ENCODE results near the gene LAMA2. TPM values are rescaled to one million over a fixed set of nuclear protein-coding genes. Genes with fewer than 3 reads are reported as not detected.

LAMA2 gene
- total and polyA plus RNA-seq, 4 experiments from 2014 or later, result 0.20 to 0.87 (median 0.43) TPM

DNA sequence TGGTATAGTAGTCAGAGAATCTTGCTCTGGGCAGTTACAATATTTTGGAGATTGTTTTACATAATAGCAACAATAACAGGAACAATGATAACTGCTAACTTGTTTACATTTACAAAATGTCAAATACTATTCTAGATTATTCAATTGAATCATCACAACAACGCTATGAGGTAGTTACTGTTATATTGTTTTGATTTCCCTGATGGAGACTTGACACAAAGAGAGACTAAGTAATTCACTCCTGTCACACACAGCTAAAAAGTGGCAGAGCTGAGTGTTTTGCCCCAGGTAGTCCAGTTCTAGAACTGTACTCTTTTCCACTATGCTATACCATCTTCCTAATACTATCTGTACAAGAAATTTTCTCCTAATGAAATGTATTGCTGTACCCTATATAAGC is 356.1 kb downstream of the LAMA2 start:
- ChIA-PET POLR2A (ENCODE audit: partially characterized antibody) (no interaction called here), CTCF (ENCODE audit: partially characterized antibody) (interaction anchor here (1.1 to 1.6 kb wide), 2 partner anchors 13 to 15 kb away, joined by 3 to 7 read pairs; no protein-coding TSS in a partner anchor)
- intact Hi-C loops (cut with micrococcal nuclease), result no loop called here
- H3K4me3 ChIP-seq (ENCODE audit: low read length in 2 of 2), result no peak overlapping the region
- H3K27ac Mint-ChIP-seq, result no peak overlapping the region
- H3K36me3 Mint-ChIP-seq, result no peaks in the 10 kb centered on the region
- H3K4me1 Mint-ChIP-seq, result no peaks in the 10 kb centered on the region
- H3K36me3 ChIP-seq (ENCODE audit: insufficient read depth, low read length), result no peaks in the 10 kb centered on the region
- H3K27me3 ChIP-seq (ENCODE audit: insufficient read depth, low read length), result no peaks in the 10 kb centered on the region
- H3K27ac ChIP-seq (ENCODE audit: low read depth, low read length), result no peak overlapping the region
- DNase-seq, result no peak
- H3K9me3 ChIP-seq (ENCODE audit: control insufficient read depth in 1 of 2, low read length in 2 of 2), result no peaks in the 10 kb centered on the region
- no peaks in the 10 kb centered on the region for H3K9me3 Mint-ChIP-seq
- H3K27me3 Mint-ChIP-seq, result peaks cover 1 to 7% of the 10 kb centered on the region in 2 donors
- no peaks in the 10 kb centered on the region for H3K4me1 ChIP-seq (ENCODE audit: insufficient read depth, low read length)
- H3K4me3 Mint-ChIP-seq, result no peak overlapping the region

DNA sequence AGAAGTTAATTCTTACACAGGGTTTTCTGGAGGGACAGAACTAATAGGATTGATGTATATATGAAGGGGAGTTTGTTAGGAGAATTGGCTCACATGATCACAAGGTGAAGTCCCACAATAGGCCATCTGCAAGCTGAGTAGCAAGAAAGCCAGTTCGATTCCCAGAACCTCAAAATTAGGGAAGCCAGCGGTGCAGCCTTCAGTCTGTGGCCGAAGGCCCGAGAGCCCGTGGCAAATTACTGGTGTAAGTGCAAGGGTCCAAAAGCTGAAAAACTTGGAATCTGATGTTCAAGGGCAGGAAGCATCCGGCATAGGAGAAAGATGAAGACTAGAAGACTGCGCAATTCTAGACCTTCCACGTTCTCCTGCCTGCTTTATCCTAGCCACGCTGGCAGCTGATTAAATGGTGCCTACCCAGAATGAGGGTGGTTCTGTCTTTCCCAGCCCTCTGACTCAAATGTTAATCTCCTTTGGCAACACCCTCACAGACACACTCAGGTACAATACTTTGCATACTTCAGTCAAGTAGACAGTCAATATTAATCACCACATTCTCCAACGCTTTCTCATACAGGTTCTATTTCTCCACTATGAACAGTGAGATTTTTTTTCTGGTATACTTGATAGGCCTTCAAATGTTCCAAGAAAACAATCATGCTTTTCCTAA is 357.0 kb downstream of the LAMA2 start:
- Histone ChIP-seq H3K36me3 (ENCODE audit: insufficient read depth, low read length) (no peaks in the 10 kb centered on the region), H3K4me3 (ENCODE audit: low read length in 2 of 2) (no peak overlapping the region), H3K4me1 (ENCODE audit: insufficient read depth, low read length) (no peaks in the 10 kb centered on the region), H3K9me3 (ENCODE audit: control insufficient read depth in 1 of 2, low read length in 2 of 2) (no peaks in the 10 kb centered on the region), H3K27ac (ENCODE audit: low read depth, low read length) (no peak overlapping the region), H3K27me3 (ENCODE audit: insufficient read depth, low read length) (no peaks in the 10 kb centered on the region)
- CTCF ChIA-PET (ENCODE audit: partially characterized antibody), result interaction anchor here (0.9 to 1.6 kb wide), 3 partner anchors 12 to 42 kb away, joined by 3 to 7 read pairs (median 3); no protein-coding TSS in a partner anchor
- Mint-ChIP-seq H3K4me3 (no peak overlapping the region), H3K4me1 (no peaks in the 10 kb centered on the region), H3K9me3 (no peaks in the 10 kb centered on the region), H3K27me3 (peaks cover 1 to 7% of the 10 kb centered on the region in 2 donors), H3K36me3 (no peaks in the 10 kb centered on the region), H3K27ac (no peak overlapping the region)
- intact Hi-C loops (cut with micrococcal nuclease), result no loop called here
- POLR2A ChIA-PET (ENCODE audit: partially characterized antibody), result no interaction called here
- DNase-seq, result no peak

DNA sequence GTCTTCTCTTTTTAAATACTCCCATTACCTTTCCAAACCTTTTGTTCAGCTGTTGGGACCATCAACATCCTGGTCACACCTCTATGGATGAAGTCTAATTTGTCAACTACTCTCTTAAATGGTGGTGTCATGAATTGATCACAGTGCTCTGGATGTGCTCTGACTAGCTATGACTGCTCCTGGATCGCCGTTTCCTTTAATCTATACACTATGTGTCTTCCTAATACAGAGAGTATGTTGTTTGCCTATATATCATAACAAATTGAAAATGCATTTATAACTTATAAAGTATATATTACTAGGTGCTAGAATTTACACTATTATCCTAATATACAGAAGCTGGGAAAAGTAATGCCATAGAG is 357.5 kb downstream of the LAMA2 start:
- POLR2A ChIA-PET (ENCODE audit: partially characterized antibody), result no interaction called here

DNA sequence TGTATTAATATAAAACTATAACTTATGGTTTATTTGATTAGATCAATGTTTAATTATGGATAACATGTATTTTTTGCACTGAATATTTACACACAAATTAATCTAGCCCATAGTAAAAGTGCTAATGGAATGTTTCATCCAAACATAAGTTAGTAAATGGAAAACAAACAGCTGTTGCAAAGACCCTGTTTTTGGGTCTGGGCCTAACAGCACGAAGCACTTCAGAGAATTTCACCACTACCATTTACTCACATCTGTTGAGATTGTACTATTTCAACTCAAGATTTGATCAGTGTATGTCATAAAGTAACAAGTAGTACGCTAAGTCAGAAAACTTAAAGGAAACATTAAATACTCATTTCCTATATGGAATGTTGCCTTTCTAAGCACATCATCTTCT is 359.6 kb downstream of the LAMA2 start:
- H3K4me3 Mint-ChIP-seq, result no peak overlapping the region
- H3K27ac Mint-ChIP-seq, result no peak overlapping the region
- H3K4me1 Mint-ChIP-seq, result no peaks in the 10 kb centered on the region
- Histone ChIP-seq H3K4me1 (ENCODE audit: insufficient read depth, low read length) (no peaks in the 10 kb centered on the region), H3K4me3 (ENCODE audit: low read length in 2 of 2) (no peak overlapping the region), H3K27me3 (ENCODE audit: insufficient read depth, low read length) (no peaks in the 10 kb centered on the region), H3K36me3 (ENCODE audit: insufficient read depth, low read length) (no peaks in the 10 kb centered on the region), H3K9me3 (ENCODE audit: control insufficient read depth in 1 of 2, low read length in 2 of 2) (no peaks in the 10 kb centered on the region), H3K27ac (ENCODE audit: low read depth, low read length) (no peak overlapping the region)
- H3K9me3 Mint-ChIP-seq, result no peaks in the 10 kb centered on the region
- ChIA-PET POLR2A (ENCODE audit: partially characterized antibody) (interaction anchor here (0.7 kb wide), 1 partner anchor 644 kb away, joined by 3 read pairs; no protein-coding TSS in a partner anchor), CTCF (ENCODE audit: partially characterized antibody) (interaction anchor here (1.3 kb wide), 1 partner anchor 11 kb away, joined by 4 read pairs; no protein-coding TSS in a partner anchor)
- no peaks in the 10 kb centered on the region for H3K36me3 Mint-ChIP-seq
- DNase-seq, result no peak
- intact Hi-C loops (cut with micrococcal nuclease), result no loop called here
- H3K27me3 Mint-ChIP-seq, result peaks cover 1 to 8% of the 10 kb centered on the region in 2 donors

More for the DNA sequence above, 357.5 kb downstream of the LAMA2 start:
- peaks cover 1 to 7% of the 10 kb centered on the region in 2 donors for H3K27me3 Mint-ChIP-seq
- H3K4me1 Mint-ChIP-seq, result no peaks in the 10 kb centered on the region
- no peak overlapping the region for H3K27ac Mint-ChIP-seq
- Histone ChIP-seq H3K27me3 (ENCODE audit: insufficient read depth, low read length) (no peaks in the 10 kb centered on the region), H3K9me3 (ENCODE audit: control insufficient read depth in 1 of 2, low read length in 2 of 2) (no peaks in the 10 kb centered on the region), H3K36me3 (ENCODE audit: insufficient read depth, low read length) (no peaks in the 10 kb centered on the region), H3K4me3 (ENCODE audit: low read length in 2 of 2) (no peak overlapping the region), H3K4me1 (ENCODE audit: insufficient read depth, low read length) (no peaks in the 10 kb centered on the region), H3K27ac (ENCODE audit: low read depth, low read length) (no peak overlapping the region)
- DNase-seq, result no peak
- no peak overlapping the region for H3K4me3 Mint-ChIP-seq
- CTCF ChIA-PET (ENCODE audit: partially characterized antibody), result interaction anchor here (0.9 to 1.0 kb wide), 2 partner anchors 31 to 42 kb away, joined by 3 read pairs; no protein-coding TSS in a partner anchor
- no peaks in the 10 kb centered on the region for H3K36me3 Mint-ChIP-seq
- H3K9me3 Mint-ChIP-seq, result no peaks in the 10 kb centered on the region
- intact Hi-C loops (cut with micrococcal nuclease), result no loop called here

DNA sequence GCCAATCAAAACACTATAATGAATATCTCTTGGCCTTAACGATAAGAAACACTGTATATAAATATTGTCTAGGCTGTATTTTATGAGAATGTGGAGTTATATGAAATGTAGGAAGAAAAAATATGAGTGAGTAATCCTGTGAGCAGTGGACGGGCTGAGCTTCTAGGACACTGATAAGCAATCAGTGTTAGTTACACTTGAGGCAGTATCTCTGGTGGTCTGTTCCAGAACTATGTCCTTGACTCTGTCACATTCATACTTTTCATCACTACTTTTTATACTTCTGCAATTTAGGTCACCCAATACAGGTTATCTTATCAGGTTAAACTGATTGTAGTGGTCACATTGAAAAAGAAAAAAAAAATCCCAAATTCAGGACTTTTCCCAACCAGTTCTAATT is 360.4 kb downstream of the LAMA2 start:
- intact Hi-C loops (cut with micrococcal nuclease), result no loop called here
- no peak overlapping the region for H3K4me3 ChIP-seq (ENCODE audit: low read length in 2 of 2)
- H3K4me3 Mint-ChIP-seq, result no peak overlapping the region
- H3K27ac ChIP-seq (ENCODE audit: low read depth, low read length), result no peak overlapping the region
- H3K4me1 Mint-ChIP-seq, result no peaks in the 10 kb centered on the region
- no peaks in the 10 kb centered on the region for H3K36me3 ChIP-seq (ENCODE audit: insufficient read depth, low read length)
- no peaks in the 10 kb centered on the region for H3K27me3 ChIP-seq (ENCODE audit: insufficient read depth, low read length)
- H3K27ac Mint-ChIP-seq, result no peak overlapping the region
- no peaks in the 10 kb centered on the region for H3K36me3 Mint-ChIP-seq
- no peaks in the 10 kb centered on the region for H3K4me1 ChIP-seq (ENCODE audit: insufficient read depth, low read length)
- ChIA-PET CTCF (ENCODE audit: partially characterized antibody) (interaction anchor here (1.6 kb wide), 1 partner anchor 8 kb away, joined by 5 read pairs; no protein-coding TSS in a partner anchor), POLR2A (ENCODE audit: partially characterized antibody) (no interaction called here)
- H3K27me3 Mint-ChIP-seq, result peaks cover 1 to 8% of the 10 kb centered on the region in 2 donors
- no peaks in the 10 kb centered on the region for H3K9me3 ChIP-seq (ENCODE audit: control insufficient read depth in 1 of 2, low read length in 2 of 2)
- no peaks in the 10 kb centered on the region for H3K9me3 Mint-ChIP-seq
- DNase-seq, result no peak

DNA sequence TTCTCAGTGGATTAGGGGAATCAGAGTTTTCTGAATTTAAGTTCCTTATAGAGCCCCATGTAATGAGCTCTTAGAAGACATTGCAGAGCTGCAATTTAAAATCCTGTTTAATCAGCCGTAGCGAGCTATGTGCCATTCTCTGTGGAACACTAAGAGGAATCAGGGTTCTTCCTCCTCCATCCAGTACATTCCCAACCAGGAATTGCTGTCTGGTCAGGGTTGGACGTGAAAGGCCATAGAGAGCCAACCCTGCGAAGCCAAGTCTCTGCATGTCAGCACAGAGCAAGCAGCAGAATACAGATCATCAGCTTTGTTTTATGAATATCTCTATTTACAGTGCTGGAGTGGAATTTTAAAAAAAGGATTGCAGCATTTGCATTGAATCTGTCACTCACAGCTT is 366.0 kb downstream of the LAMA2 start:
- Mint-ChIP-seq H3K36me3 (no peaks in the 10 kb centered on the region), H3K4me1 (peaks cover 0 to 15% (median 9%) of the 10 kb centered on the region in 4 donors), H3K27me3 (peaks cover 14% of the 10 kb centered on the region in 2 donors), H3K27ac (no peak overlapping the region), H3K4me3 (no peak overlapping the region), H3K9me3 (no peaks in the 10 kb centered on the region)
- Histone ChIP-seq H3K36me3 (ENCODE audit: insufficient read depth, low read length) (no peaks in the 10 kb centered on the region), H3K27ac (ENCODE audit: low read depth, low read length) (no peak overlapping the region), H3K4me1 (ENCODE audit: insufficient read depth, low read length) (peaks cover 5% of the 10 kb centered on the region), H3K9me3 (ENCODE audit: control insufficient read depth in 1 of 2, low read length in 2 of 2) (no peaks in the 10 kb centered on the region), H3K4me3 (ENCODE audit: low read length in 2 of 2) (no peak overlapping the region), H3K27me3 (ENCODE audit: insufficient read depth, low read length) (no peaks in the 10 kb centered on the region)
- ChIA-PET POLR2A (ENCODE audit: partially characterized antibody) (no interaction called here), CTCF (ENCODE audit: partially characterized antibody) (interaction anchor here (0.9 to 1.3 kb wide), 2 partner anchors 15 to 39 kb away, joined by 3 to 4 read pairs; no protein-coding TSS in a partner anchor)
- no peak for DNase-seq
- intact Hi-C loops (cut with micrococcal nuclease), result no loop called here

DNA sequence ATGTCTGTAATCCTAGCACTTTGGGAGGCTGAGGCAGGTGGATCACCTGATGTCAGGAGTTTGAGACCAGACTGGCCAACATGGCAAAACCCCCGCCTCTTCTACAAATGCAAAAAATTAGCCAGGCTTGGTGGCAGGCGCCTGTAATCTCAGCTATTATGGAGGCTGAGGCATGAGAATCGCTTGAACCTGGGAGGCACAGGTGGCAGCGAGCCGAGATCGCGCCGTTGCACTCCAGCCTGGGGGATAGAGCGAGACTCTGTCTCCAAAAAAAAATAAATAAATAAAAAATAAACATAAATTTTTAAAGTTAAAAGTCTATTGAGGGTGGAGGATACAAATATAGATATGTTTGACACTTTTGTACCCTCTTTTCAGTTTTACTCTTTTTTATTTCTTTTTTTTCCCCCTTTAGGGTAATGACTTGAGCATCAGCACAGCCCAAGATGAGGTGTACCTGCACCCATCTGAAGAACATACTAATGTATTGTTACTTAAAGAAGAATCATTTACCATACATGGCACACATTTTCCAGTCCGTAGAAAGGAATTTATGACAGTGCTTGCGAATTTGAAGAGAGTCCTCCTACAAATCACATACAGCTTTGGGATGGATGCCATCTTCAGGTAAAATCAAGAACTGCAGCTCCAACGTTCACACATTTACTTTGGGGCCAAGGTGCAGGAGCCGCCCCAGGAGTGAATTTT is 368.9 kb downstream of the LAMA2 start:
- Mint-ChIP-seq H3K4me1 (peaks cover 0 to 15% (median 9%) of the 10 kb centered on the region in 4 donors), H3K36me3 (no peaks in the 10 kb centered on the region), H3K4me3 (peak overlapping the region in 2 of 8 donors; percentile 10 to 25), H3K27me3 (peaks cover 16 to 22% of the 10 kb centered on the region in 2 donors), H3K9me3 (no peaks in the 10 kb centered on the region), H3K27ac (no peak overlapping the region)
- Histone ChIP-seq H3K4me3 (ENCODE audit: low read length in 2 of 2) (no peak overlapping the region), H3K9me3 (ENCODE audit: control insufficient read depth in 1 of 2, low read length in 2 of 2) (no peaks in the 10 kb centered on the region), H3K27ac (ENCODE audit: low read depth, low read length) (no peak overlapping the region), H3K36me3 (ENCODE audit: insufficient read depth, low read length) (no peaks in the 10 kb centered on the region), H3K27me3 (ENCODE audit: insufficient read depth, low read length) (no peaks in the 10 kb centered on the region), H3K4me1 (ENCODE audit: insufficient read depth, low read length) (peaks cover 5% of the 10 kb centered on the region)
- ChIA-PET POLR2A (ENCODE audit: partially characterized antibody) (no interaction called here), CTCF (ENCODE audit: partially characterized antibody) (interaction anchor here (0.9 to 2.5 kb wide), 16 partner anchors 8 to 1514 kb away, joined by 3 to 11 read pairs (median 4); no protein-coding TSS in a partner anchor)
- DNase-seq, result peak; percentile 41 to 57 (median 46)
- intact Hi-C loops (cut with micrococcal nuclease), result loop anchor here (2.0 to 10.0 kb wide), 3 partner anchors 527 to 1785 kb away; no protein-coding TSS in a partner anchor

Data from CD4-positive, alpha-beta memory T cell (primary cell).